ENCODE results near the gene SMIM9. TPM values are rescaled to one million over a fixed set of nuclear protein-coding genes. Genes with fewer than 3 reads are reported as not detected.
"Not testable (repeated sequence)": the region's sequence is repeated elsewhere in the genome, so short reads cannot be mapped to it uniquely, and the experiment has no call there.

Gene SMIM9
- total RNA-seq, 1 donor from 2014 or later, result not detected

GRCh38 chrX:154817048-154817618 lies 17.3 kb downstream of the SMIM9 start:
- DNase-seq (ENCODE audit: low spot score); intact Hi-C loops (cut with DNase I); ATAC-seq: not testable (repeated sequence)

GRCh38 chrX:154816326-154816898 lies 18.1 kb downstream of the SMIM9 start:
- ATAC-seq; intact Hi-C loops (cut with DNase I); DNase-seq (ENCODE audit: low spot score): not testable (repeated sequence)

- ATAC-seq (no peak), DNase-seq (ENCODE audit: low spot score) (no peak)
- intact Hi-C loops (cut with DNase I), result no loop called here
Measured at GRCh38 chrX:154815274-154815818, 19.1 kb downstream of the SMIM9 start.

GRCh38 chrX:154813801-154814200 lies 20.7 kb downstream of the SMIM9 start:
- intact Hi-C loops (cut with DNase I), result no loop called here
- ATAC-seq (no peak), DNase-seq (ENCODE audit: low spot score) (no peak)

GRCh38 chrX:154812341-154813101 lies 21.9 kb downstream of the SMIM9 start:
- DNase-seq (ENCODE audit: low spot score) (no peak), ATAC-seq (no peak)
- intact Hi-C loops (cut with DNase I), result no loop called here

- DNase-seq (ENCODE audit: low spot score) (no peak), ATAC-seq (no peak)
Measured at GRCh38 chrX:154809939-154810665, 24.4 kb downstream of the SMIM9 start.

GRCh38 chrX:154806837-154807501 lies 27.5 kb downstream of the SMIM9 start:
- DNase-seq (ENCODE audit: low spot score) (no peak), ATAC-seq (no peak)
- intact Hi-C loops (cut with DNase I), result no loop called here

More at GRCh38 chrX:154809939-154810665, 24.4 kb downstream of the SMIM9 start:
- intact Hi-C loops (cut with DNase I), result no loop called here

GRCh38 chrX:154805696-154806091 lies 28.8 kb downstream of the SMIM9 start:
- DNase-seq (ENCODE audit: low spot score), result no peak
- intact Hi-C loops (cut with DNase I), result no loop called here
- ATAC-seq, result no peak

- ATAC-seq, result peak; percentile 98
- intact Hi-C loops (cut with DNase I), result loop anchor here (1.0 kb wide), 1 partner anchor 35 kb away; no protein-coding TSS in a partner anchor
- peak; percentile 83 for DNase-seq (ENCODE audit: low spot score)
Measured at GRCh38 chrX:154804957-154805695, 29.3 kb downstream of the SMIM9 start, which contains the start of gene MPP1. Gene MPP1, minus strand, starts transcription at chrX:154805485. Its CDS starts 112 bp downstream, at chrX:154805373.

- intact Hi-C loops (cut with DNase I), result loop anchor here (1.0 kb wide), 1 partner anchor 36 kb away; no protein-coding TSS in a partner anchor
Measured at GRCh38 chrX:154804261-154804956, 30.1 kb downstream of the SMIM9 start.

GRCh38 chrX:154802947-154803346 lies 31.5 kb downstream of the SMIM9 start:
- intact Hi-C loops (cut with DNase I), result no loop called here
- no peak for ATAC-seq

More at GRCh38 chrX:154804261-154804956, 30.1 kb downstream of the SMIM9 start:
- DNase-seq (ENCODE audit: low spot score), result no peak
- no peak for ATAC-seq

GRCh38 chrX:154800478-154801210 lies 33.8 kb downstream of the SMIM9 start:
- intact Hi-C loops (cut with DNase I), result no loop called here
- no peak for ATAC-seq

More at GRCh38 chrX:154802947-154803346, 31.5 kb downstream of the SMIM9 start:
- no peak for DNase-seq (ENCODE audit: low spot score)

GRCh38 chrX:154799556-154800348 lies 34.7 kb downstream of the SMIM9 start:
- intact Hi-C loops (cut with DNase I), result no loop called here
- DNase-seq (ENCODE audit: low spot score), result no peak
- ATAC-seq, result no peak

More at GRCh38 chrX:154800478-154801210, 33.8 kb downstream of the SMIM9 start:
- no peak for DNase-seq (ENCODE audit: low spot score)

- ATAC-seq (no peak), DNase-seq (ENCODE audit: low spot score) (no peak)
- intact Hi-C loops (cut with DNase I), result no loop called here
Measured at GRCh38 chrX:154797006-154797405, 37.5 kb downstream of the SMIM9 start.

- no peak for DNase-seq (ENCODE audit: low spot score)
- ATAC-seq, result no peak
- intact Hi-C loops (cut with DNase I), result no loop called here
Measured at GRCh38 chrX:154795016-154795415, 39.4 kb downstream of the SMIM9 start.

Measured in sciatic nerve (tissue), 2 donors.